IMR-90 (cell line): ENCODE measurements around the gene NDUFC2. TPM values are rescaled to one million over a fixed set of nuclear protein-coding genes. Genes with fewer than 3 reads are reported as not detected.

Source experiments
- ATAC-seq: fragments of 200-7000 bp; cut with Tn5 transposase; 2 replicates; pipeline ENCODE4 v1.9.1; 2020; ENCODE audit warnings: low read depth, mild to moderate bottlenecking, moderate library complexity
- BruUV-seq: library from RNA; stranded (reverse); fragments of 400-500 nt; replicated peaks from 2 replicates; lab custom pipeline; 2021; lab: Mats Ljungman, UMichigan
- CTCF ChIA-PET: fragments of 300-600 bp; formaldehyde crosslinking; extraction: SDS; loops from one replicate; lab custom pipeline; 2021; ENCODE audit warnings: antibody characterized with exemption; lab: Yijun Ruan, JAX
- POLR2A ChIA-PET: fragments of 300-600 bp; sonication (Branson Sonifier 250); formaldehyde crosslinking; loops from one replicate; lab custom pipeline; 2022; ENCODE audit warnings: antibody characterized with exemption; ENCODE audit not compliant: unreplicated experiment; lab: Charles Lee
- DNase-seq: peaks from one replicate; pipeline ENCODE4 v3.0.0; 2013
- H2AFZ ChIP-seq: replicated peaks from 2 replicates; pipeline ENCODE3; 2013; ENCODE audit warnings: low read length, mild to moderate bottlenecking; ENCODE audit not compliant: poor library complexity
- H2AK5ac ChIP-seq: 2 replicates; pipeline ENCODE4 v1.6.1; 2013; ENCODE audit warnings: low read depth, low read length, inconsistent platforms
- H2AK9ac ChIP-seq: replicated peaks from 2 replicates; pipeline ENCODE3; 2013; ENCODE audit warnings: mild to moderate bottlenecking, low read depth, low read length, moderate library complexity; ENCODE audit not compliant: poor library complexity
- H2BK120ac ChIP-seq: 2 replicates; pipeline ENCODE4 v1.6.1; 2013; ENCODE audit warnings: low read depth, low read length, inconsistent platforms
- H2BK15ac ChIP-seq: 3 replicates; pipeline ENCODE4 v1.6.1; 2013; ENCODE audit warnings: low read depth, low read length, inconsistent platforms
- H2BK20ac ChIP-seq: 2 replicates; pipeline ENCODE4 v1.6.1; 2013; ENCODE audit warnings: low read depth, mild to moderate bottlenecking, inconsistent platforms, low read length, moderate library complexity
- H2BK5ac ChIP-seq: 2 replicates; pipeline ENCODE4 v1.6.1; 2013; ENCODE audit warnings: mild to moderate bottlenecking, low read depth, low read length, inconsistent platforms; ENCODE audit not compliant: poor library complexity, severe bottlenecking
- H3K14ac ChIP-seq: replicated peaks from 2 replicates; pipeline ENCODE4 v1.6.1; 2013; ENCODE audit warnings: low read depth, low read length, inconsistent platforms
- H3K18ac ChIP-seq: 2 replicates; pipeline ENCODE4 v1.6.1; 2013; ENCODE audit warnings: low read depth, low read length, control low read depth
- H3K23ac ChIP-seq: 2 replicates; pipeline ENCODE4 v1.6.1; 2013; ENCODE audit warnings: low read depth, low read length, inconsistent platforms
- H3K27ac ChIP-seq: 2 replicates; pipeline ENCODE4 v1.5.1; 2013; ENCODE audit warnings: mild to moderate bottlenecking, control low read depth, low read length; ENCODE audit not compliant: insufficient read depth
- H3K27me3 ChIP-seq: 2 replicates; pipeline ENCODE4 v1.6.1; 2013; ENCODE audit warnings: low read length; ENCODE audit not compliant: control insufficient read depth, insufficient read depth
- H3K36me3 ChIP-seq: 2 replicates; pipeline ENCODE4 v1.6.1; 2013; ENCODE audit warnings: low read length, mixed read lengths; ENCODE audit not compliant: control insufficient read depth, insufficient read depth
- H3K4ac ChIP-seq: 2 replicates; pipeline ENCODE4 v1.6.1; 2013; ENCODE audit warnings: low read depth, low read length, inconsistent platforms
- H3K4me1 ChIP-seq: 2 replicates; pipeline ENCODE4 v1.6.1; 2013; ENCODE audit warnings: low read length, mixed read lengths; ENCODE audit not compliant: control insufficient read depth, insufficient read depth
- H3K4me2 ChIP-seq: 2 replicates; pipeline ENCODE4 v1.6.1; 2013; ENCODE audit warnings: low read depth, mild to moderate bottlenecking, control low read depth, low read length, moderate library complexity
- H3K4me3 ChIP-seq: 2 replicates; pipeline ENCODE4 v1.5.1; 2013; ENCODE audit warnings: low read depth, mild to moderate bottlenecking, control low read depth, low read length, moderate library complexity; ENCODE audit not compliant: insufficient read depth
- H3K56ac ChIP-seq: 2 replicates; pipeline ENCODE4 v1.6.1; 2013; ENCODE audit warnings: low read length, inconsistent platforms; ENCODE audit not compliant: insufficient read depth; ENCODE audit errors: extremely low read depth
- H3K79me1 ChIP-seq, 2 experiments: 2 replicates each; pipeline ENCODE4 v1.6.1; 2013; ENCODE audit warnings: low read length in 2 of 2, inconsistent platforms in 1 of 2, low read depth in 1 of 2
- H3K9ac ChIP-seq: 2 replicates; pipeline ENCODE4 v1.6.1; 2013; ENCODE audit warnings: low read depth, low read length, control low read depth
- H3K9me1 ChIP-seq: 2 replicates; pipeline ENCODE4 v1.6.1; 2013; ENCODE audit warnings: low read length, inconsistent platforms; ENCODE audit not compliant: insufficient read depth
- H3K9me3 ChIP-seq: 2 replicates; pipeline ENCODE4 v1.6.1; 2013; ENCODE audit warnings: low read length; ENCODE audit not compliant: control insufficient read depth, insufficient read depth
- H4K20me1 ChIP-seq: 2 replicates; pipeline ENCODE4 v1.6.1; 2013; ENCODE audit warnings: low read length, inconsistent platforms; ENCODE audit not compliant: insufficient read depth
- H4K5ac ChIP-seq: 2 replicates; pipeline ENCODE4 v1.6.1; 2013; ENCODE audit warnings: mild to moderate bottlenecking, low read depth, low read length, control low read depth
- H4K8ac ChIP-seq, 2 experiments: 2 replicates each; pipeline ENCODE4 v1.6.1; 2013; ENCODE audit warnings: low read depth in 2 of 2, low read length in 2 of 2, control low read depth in 1 of 2, inconsistent platforms in 1 of 2
- H4K91ac ChIP-seq: 2 replicates; pipeline ENCODE4 v1.6.1; 2013; ENCODE audit warnings: low read depth, low read length, inconsistent platforms; ENCODE audit not compliant: insufficient read depth
- CTCF ChIP-seq: conservative IDR thresholded peaks from 2 replicates; pipeline ENCODE4 v1.5.1; 2012; ENCODE audit warnings: mild to moderate bottlenecking, low read depth, low read length, improper control_type of control experiment
- RFX5 ChIP-seq: IDR thresholded peaks from 2 replicates; pipeline ENCODE4 v1.8.0; 2012; ENCODE audit warnings: low read depth, mild to moderate bottlenecking, low read length, moderate library complexity
- WGBS, 2 experiments: methylation state at CpG; one replicate each; pipeline versions ENCODE4 v1.1.5 to v1.1.7; 2013; ENCODE audit warnings: missing lambda C conversion rate in 2 of 2; ENCODE audit not compliant: insufficient read length in 1 of 2; ENCODE audit errors: extremely low coverage in 2 of 2; 5-methylcytosine and 5-hydroxymethylcytosine counted together
- dilution Hi-C: fragments of 300-500 bp; cut with HindIII; formaldehyde crosslinking; loops from one replicate; pipeline ENCODE4 v1.14.3; 2018; ENCODE audit warnings: low sequenced_read_pairs; ENCODE audit not compliant: unreplicated experiment
- in situ Hi-C: fragments of 300-500 bp; cut with MboI; formaldehyde crosslinking; loops from 3 replicates; pipeline ENCODE4 v1.14.3; 2019; ENCODE audit warnings: low sequenced_read_pairs, inconsistent platforms, mixed read lengths
- intact Hi-C: fragments of 100-400 bp; cut with micrococcal nuclease; formaldehyde crosslinking; loops from 2 replicates; pipeline ENCODE4 v1.10.0; 2022
- polyA plus RNA-seq, 3 experiments: library from polyadenylated mRNA; depleted of rRNA; stranded (reverse); fragments of >200 nt; gene quantifications; 2 replicates each; pipeline ENCODE4 v1.2.3, GENCODE V29; 2012; ENCODE audit warnings: low replicate concordance in 1 of 3
- total RNA-seq: library from RNA; depleted of rRNA; stranded (reverse); fragments of >200 nt; gene quantifications from 2 replicates; pipeline ENCODE4 v1.2.3, GENCODE V29; 2012

NDUFC2 gene
- total and polyA plus RNA-seq, 2 of the 4 experiments (the other 2 are of a cell fraction): 146 to 340 TPM

DNA sequence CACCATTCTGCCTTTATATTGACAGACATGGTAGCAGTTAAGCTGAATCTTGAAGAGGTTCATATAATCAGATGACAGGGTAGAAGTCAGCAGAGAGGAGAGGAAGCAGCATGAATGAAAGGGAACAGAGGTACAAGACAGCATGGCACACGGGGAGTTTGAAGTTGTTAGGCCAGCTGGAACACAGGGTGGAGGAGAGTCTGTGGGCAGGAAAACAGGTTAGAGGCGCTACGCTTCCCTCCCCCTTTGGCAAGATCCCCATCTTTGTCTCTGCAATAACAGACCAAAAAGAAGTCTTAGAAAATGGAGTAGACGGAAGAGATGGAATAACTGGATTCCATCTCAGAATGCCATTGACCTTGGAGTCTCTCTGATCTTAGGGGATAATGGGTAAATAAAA lies 20.0 kb upstream of the NDUFC2 start:
- H2AK9ac ChIP-seq: no peak overlapping the region
- no peak overlapping the region for H2BK15ac ChIP-seq
- TF ChIP-seq RFX5: no peak
- no peak for TF ChIP-seq CTCF
- H2BK20ac ChIP-seq: no peak overlapping the region
- CTCF ChIA-PET: no interaction called here
- in situ Hi-C loops (no loop called here), dilution Hi-C loops (no loop called here), intact Hi-C loops (no loop called here)
- DNase-seq (no peak), ATAC-seq (no peak)
- no peaks in the 10 kb centered on the region for H3K79me1 ChIP-seq
- no TSS peak for BruUV-seq
- no peak overlapping the region for H3K56ac ChIP-seq
- H3K23ac ChIP-seq: no peak overlapping the region
- H2AFZ ChIP-seq: no peak overlapping the region
- WGBS, 2 experiments: no CpG with 5 or more reads among the region's 4 CpGs
- H3K9me1 ChIP-seq: no peaks in the 10 kb centered on the region
- no peak overlapping the region for H4K5ac ChIP-seq
- no peak overlapping the region for H3K27ac ChIP-seq
- H4K20me1 ChIP-seq: no peaks in the 10 kb centered on the region
- H2BK5ac ChIP-seq: no peak overlapping the region
- H3K9ac ChIP-seq: no peak overlapping the region
- no peak overlapping the region for H4K91ac ChIP-seq
- no peak overlapping the region for H3K18ac ChIP-seq
- H3K14ac ChIP-seq: no peak overlapping the region
- peaks cover 17% of the 10 kb centered on the region for H3K36me3 ChIP-seq
- no peak overlapping the region for H3K4ac ChIP-seq
- no peaks in the 10 kb centered on the region for H3K27me3 ChIP-seq
- no peak overlapping the region for H3K4me2 ChIP-seq
- H2BK120ac ChIP-seq: no peak overlapping the region
- POLR2A ChIA-PET: no interaction called here
- no peaks in the 10 kb centered on the region for H3K9me3 ChIP-seq
- H3K4me1 ChIP-seq: peaks cover 4% of the 10 kb centered on the region
- no peak overlapping the region for H4K8ac ChIP-seq
- H3K4me3 ChIP-seq: no peak overlapping the region
- H2AK5ac ChIP-seq: no peak overlapping the region
